ENCODE measurements around the gene CNGA1.

- TF ChIP-seq, protein P1, sequence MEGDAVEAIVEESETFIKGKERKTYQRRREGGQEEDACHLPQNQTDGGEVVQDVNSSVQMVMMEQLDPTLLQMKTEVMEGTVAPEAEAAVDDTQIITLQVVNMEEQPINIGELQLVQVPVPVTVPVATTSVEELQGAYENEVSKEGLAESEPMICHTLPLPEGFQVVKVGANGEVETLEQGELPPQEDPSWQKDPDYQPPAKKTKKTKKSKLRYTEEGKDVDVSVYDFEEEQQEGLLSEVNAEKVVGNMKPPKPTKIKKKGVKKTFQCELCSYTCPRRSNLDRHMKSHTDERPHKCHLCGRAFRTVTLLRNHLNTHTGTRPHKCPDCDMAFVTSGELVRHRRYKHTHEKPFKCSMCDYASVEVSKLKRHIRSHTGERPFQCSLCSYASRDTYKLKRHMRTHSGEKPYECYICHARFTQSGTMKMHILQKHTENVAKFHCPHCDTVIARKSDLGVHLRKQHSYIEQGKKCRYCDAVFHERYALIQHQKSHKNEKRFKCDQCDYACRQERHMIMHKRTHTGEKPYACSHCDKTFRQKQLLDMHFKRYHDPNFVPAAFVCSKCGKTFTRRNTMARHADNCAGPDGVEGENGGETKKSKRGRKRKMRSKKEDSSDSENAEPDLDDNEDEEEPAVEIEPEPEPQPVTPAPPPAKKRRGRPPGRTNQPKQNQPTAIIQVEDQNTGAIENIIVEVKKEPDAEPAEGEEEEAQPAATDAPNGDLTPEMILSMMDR (conservative IDR thresholded peaks at IDR 0.05; ENCODE audit: low read length), result peak; percentile 36; the same call in 1 of the 2 replicates
- no peak for TF ChIP-seq EZH2phosphoT487 (IDR thresholded peaks at IDR 0.05; ENCODE audit: borderline replicate concordance)
These were observed 70.4 kb downstream of the CNGA1 start for GRCh38 chr4:47945930-47946726.

Data from Loucy (cell line).